Measurements from ENCODE around the gene WNT11. TPM values are rescaled to one million over a fixed set of nuclear protein-coding genes. Genes with fewer than 3 reads are reported as not detected.

The WNT11 gene
- 3.4 TPM for total RNA-seq

- DNase-seq (ENCODE audit: low spot score) (no peak), ATAC-seq (no peak)
These were observed at the start of gene WNT11 for GRCh38 chr11:76206327-76207081. Gene WNT11, minus strand, starts transcription at chr11:76206502. Its CDS starts 95 bp downstream, at chr11:76206407.

DNA sequence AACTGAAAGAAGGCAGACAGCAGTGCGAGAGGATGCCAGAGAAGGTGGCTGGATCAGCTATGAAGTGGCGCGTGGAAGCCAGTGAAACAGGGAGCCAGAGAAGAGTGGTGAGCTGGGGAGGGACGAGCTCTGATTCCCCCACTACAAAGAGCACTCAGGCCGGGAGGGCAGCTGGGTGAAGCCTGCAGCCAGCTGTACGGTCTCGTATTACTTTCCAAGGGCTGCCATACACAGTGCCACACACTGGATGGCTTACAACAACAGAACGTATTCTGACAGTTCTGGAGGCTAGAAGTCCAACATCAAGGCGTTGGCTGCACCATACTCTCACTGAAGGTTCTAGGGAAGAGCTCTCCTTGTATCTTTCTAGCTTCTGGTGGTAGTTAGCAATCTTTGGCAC is 47.1 kb upstream of the WNT11 start:
- DNase-seq (ENCODE audit: low spot score) (no peak), ATAC-seq (no peak)

DNA sequence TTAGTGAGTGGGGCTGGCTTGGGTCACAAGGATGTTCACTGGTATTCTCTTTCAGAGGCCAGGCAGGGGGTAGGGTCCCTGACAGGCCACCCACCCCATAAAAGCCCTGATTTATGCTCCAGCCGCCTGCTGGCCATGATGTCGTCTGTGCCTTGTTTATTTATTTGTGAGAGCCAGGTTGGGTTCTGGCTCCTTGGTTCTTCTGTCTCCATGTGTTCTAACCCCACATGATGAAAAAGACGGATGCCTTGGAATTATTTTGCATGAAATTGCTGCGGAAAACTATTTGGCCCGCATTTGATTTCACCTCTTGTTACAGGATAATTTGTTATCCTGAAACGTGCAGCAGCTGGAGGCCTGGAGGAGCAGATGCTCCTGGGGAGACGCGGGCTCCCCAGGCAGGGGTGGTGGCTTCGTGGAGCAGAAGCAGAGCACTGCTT is 46.3 kb upstream of the WNT11 start:
- DNase-seq (ENCODE audit: low spot score): no peak

GRCh38 chr11:76251576-76251975 is 45.3 kb upstream of the WNT11 start:
- ATAC-seq (peak; percentile 43), DNase-seq (ENCODE audit: low spot score) (no peak)

More for the DNA sequence above, 46.3 kb upstream of the WNT11 start:
- no peak for ATAC-seq

DNA sequence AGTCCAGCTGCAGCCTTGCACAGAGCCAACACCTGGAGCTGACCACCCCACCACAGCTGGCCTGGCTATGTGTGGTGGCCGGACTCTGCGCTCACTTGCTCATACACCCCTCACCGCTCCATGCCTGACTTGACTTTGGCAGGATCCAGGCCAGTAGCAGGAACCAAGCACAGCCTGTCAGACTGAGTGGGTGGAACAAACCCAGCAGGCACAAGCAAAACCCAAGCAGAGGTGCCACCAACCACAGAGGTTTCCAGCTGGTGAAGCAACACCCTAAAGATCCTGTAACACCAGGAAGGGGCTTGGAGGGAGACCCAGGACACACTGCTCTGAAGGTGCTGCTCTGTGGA is 44.9 kb upstream of the WNT11 start:
- ATAC-seq (peak; percentile 27), DNase-seq (ENCODE audit: low spot score) (no peak)

GRCh38 chr11:76250520-76251225 is 44.4 kb upstream of the WNT11 start:
- ATAC-seq (no peak), DNase-seq (ENCODE audit: low spot score) (no peak)

DNA sequence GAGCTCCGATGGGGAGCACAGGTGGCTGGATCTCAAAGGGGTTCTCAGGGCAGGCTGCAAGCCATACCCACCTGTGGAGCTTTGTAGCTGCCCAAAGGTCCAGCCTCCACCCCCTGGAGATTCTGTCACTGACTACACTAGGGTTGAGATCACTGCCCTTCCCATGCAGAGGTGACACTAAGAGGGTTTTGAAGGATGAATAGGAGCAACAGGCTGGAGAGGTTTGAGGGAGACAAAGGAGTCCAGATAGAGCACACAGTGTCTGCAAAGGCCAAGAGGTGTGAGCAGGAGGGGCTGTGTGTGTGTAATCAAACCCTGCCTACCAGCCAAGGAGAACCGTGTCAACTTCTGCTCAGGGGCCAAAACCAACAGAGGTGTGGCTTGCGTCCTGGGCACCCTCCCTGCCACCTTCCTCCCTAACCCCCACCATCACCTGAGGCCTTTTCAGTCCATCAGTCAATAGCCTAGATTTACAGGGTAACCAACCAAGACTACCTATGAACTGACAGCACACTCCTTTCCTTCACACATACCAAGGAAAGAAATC is 43.0 kb upstream of the WNT11 start:
- DNase-seq (ENCODE audit: low spot score) (no peak), ATAC-seq (peak; percentile 65)

DNA sequence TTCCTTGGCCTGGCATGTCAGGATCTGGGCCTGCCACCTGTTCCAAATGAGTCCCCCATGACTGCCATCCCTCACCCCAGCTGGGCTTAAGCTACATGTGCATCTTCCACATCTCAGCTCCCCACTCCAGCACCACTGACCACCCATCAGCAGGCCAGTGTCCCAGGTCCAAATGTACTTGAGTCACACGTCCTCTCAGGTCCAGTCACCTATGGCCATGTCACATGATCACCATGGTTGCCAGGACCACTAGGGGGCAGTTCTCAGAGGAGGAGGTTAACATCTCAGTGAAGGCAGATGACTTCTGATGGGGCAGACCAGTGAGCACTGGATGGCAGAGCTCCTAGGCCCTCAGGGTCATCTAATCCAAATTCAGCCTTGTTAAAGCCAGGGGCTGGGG is 41.9 kb upstream of the WNT11 start:
- DNase-seq (ENCODE audit: low spot score) (no peak), ATAC-seq (peak; percentile 14)

GRCh38 chr11:76247091-76247490 is 40.8 kb upstream of the WNT11 start:
- DNase-seq (ENCODE audit: low spot score) (no peak), ATAC-seq (no peak)

DNA sequence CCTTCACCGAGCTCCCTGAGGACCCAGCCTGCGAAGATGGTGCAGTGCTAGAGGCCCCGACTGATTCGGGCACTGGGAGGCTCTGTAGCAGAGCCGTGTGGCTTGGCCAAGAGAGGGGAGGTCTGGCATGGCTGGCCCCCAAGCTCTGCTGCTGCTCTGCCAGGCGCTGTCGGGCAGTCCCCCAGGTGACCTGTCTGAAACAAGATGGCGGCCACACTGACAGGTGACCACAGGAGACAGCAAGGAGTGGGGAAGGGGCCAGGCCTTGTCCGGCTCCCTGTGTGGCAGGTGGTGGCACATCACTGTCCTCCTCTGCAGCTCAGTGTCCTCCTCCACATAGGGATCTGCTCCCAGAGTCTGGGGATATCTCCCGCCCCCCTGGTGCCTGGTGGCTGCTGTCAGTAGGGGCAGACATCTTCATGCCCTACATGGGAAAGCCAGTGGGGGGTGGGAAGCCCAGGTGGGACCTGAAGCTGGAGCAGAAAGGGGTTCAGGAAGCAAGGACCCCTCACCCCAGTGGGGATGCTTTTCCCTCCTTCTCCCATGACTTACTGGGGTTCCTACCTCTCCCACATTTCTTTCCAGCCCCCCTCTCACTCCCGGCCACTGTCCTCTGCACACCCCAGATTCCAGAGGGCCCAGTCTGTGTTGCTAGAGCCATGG is 40.1 kb upstream of the WNT11 start:
- no peak for DNase-seq (ENCODE audit: low spot score)

GRCh38 chr11:76245720-76246119 is 39.4 kb upstream of the WNT11 start:
- no peak for ATAC-seq
- no peak for DNase-seq (ENCODE audit: low spot score)

More for the DNA sequence above, 40.1 kb upstream of the WNT11 start:
- ATAC-seq: no peak

GRCh38 chr11:76244316-76244851 is 38.1 kb upstream of the WNT11 start:
- DNase-seq (ENCODE audit: low spot score) (no peak), ATAC-seq (no peak)

DNA sequence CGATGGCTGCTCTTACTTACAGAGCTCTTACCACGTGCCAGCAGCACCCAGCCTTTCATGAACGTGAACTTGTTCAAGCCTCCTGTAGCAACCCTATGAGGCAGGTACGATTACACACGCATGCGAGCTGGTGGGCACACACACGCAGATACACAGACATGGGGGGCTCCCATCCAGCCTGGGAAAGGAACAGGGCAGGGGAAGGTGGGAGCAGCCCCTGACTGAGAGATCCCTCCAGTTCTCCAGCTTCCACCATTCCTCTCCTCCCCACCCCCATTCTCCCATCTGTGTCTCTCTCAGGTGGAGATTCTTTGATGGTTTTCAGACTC is 37.6 kb upstream of the WNT11 start:
- ATAC-seq (no peak), DNase-seq (ENCODE audit: low spot score) (no peak)

GRCh38 chr11:76243193-76243956 is 37.1 kb upstream of the WNT11 start:
- DNase-seq (ENCODE audit: low spot score) (no peak), ATAC-seq (no peak)

DNA sequence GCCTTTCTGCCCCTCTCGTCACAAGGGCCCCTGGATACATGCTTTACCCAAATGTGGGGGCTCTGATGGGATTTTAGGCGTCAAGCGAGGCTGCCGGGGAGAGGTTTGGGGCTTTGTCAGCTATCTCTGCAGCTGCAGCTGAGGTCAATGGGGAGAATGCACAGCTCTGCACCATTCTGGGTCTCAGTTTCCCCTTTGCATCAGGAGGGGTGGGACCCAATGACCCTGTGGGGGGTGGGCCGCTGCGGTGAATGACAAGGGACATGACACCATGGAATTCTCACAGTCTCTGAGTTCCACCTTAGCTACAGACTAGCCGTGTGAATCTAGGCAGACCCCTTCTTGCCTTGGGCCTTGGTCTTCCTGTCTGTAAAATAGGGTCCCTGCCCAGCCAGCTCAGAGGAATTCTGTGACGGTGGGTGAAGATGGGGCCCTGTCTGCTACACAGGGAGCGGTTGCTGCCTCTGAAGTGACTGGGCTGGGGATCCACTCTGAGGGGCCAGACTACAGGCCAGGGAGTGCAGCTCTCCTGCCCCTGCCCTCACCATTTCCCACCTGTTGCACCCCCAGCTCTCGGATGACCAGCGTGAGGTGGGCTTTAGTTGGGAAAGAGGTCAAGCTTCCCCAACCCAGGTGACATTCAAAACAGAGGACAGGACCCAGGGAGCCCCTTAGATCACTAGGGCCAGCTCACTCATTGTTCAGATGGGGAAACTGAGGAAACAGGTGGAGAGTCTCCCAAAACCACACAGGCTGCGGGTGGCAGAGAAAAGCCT is 35.9 kb upstream of the WNT11 start:
- DNase-seq (ENCODE audit: low spot score) (no peak), ATAC-seq (no peak)

GRCh38 chr11:76241243-76242000 is 35.1 kb upstream of the WNT11 start:
- DNase-seq (ENCODE audit: low spot score) (no peak), ATAC-seq (no peak)

GRCh38 chr11:76240666-76241065 is 34.4 kb upstream of the WNT11 start:
- DNase-seq (ENCODE audit: low spot score) (no peak), ATAC-seq (no peak)

DNA sequence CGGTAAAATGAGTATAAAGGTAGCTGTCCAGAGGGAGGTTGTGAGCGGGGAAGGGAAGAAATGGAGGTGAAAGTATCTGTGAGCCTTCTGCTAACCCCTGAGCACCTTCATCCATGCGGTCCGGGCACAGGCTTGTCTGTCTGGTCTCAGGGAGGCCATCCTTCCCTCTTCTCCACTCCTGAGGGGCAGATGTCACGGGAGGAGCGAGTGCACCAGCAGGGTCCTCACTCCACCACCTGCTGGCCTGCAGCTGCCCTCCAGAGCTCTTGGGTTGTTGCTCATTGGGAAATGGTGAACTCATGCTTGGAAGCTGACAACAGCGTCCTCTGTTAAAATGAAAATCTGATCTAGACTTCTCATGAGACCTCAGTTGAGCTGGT is 33.8 kb upstream of the WNT11 start:
- DNase-seq (ENCODE audit: low spot score): no peak
- ATAC-seq: no peak

- DNase-seq (ENCODE audit: low spot score): no peak
These were observed 33.3 kb upstream of the WNT11 start for GRCh38 chr11:76239483-76240160.

More at GRCh38 chr11:76239483-76240160, 33.3 kb upstream of the WNT11 start:
- ATAC-seq: no peak

All from left lobe of liver (tissue), 2 donors.